OCI-LY7 (cell line): Measurements from ENCODE around the gene RPP25.
A peak's percentile ranks its signal among the peaks of the same experiment; 100 is the strongest.
"Not testable (repeated sequence)": the region's sequence is repeated elsewhere in the genome, so short reads cannot be mapped to it uniquely, and the experiment has no call there.

Source experiments
- CTCF ChIP-seq: fragments of 200-600 bp; sonication (generic); conservative IDR thresholded peaks from 2 replicates; pipeline ENCODE4 v1.5.1; 2014; ENCODE audit warnings: mild to moderate bottlenecking, antibody characterized with exemption, low read length, moderate library complexity, mixed read lengths
- EZH2phosphoT487 ChIP-seq: fragments of 200-600 bp; sonication (generic); IDR thresholded peaks from 2 replicates; pipeline ENCODE4 v1.6.1; 2018; ENCODE audit warnings: low read depth, borderline replicate concordance, mild to moderate bottlenecking, mixed run types, antibody characterized with exemption, low read length, moderate library complexity, mixed read lengths

DNA sequence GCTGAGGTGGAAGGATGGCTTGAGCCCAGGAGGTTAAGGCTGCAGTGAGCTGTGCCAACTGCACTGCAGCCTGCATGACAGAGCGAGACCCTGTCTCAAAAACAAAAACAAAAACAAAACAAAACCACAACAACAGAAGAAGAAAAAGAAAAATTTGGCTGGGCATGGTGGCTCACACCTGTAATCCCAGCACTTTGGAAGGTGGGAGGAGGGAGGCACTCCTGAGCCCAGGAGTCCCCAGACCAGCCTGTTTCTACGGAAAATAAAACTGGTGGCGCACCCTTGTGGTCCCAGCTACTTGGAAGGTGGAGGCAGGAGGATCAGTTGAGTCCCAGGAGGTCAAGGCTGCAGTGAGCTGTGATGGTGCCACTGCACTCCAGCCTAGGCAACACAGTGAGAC lies 21.4 kb downstream of the RPP25 start:
- peak; percentile 36 for TF ChIP-seq CTCF
- not testable (repeated sequence) for TF ChIP-seq EZH2phosphoT487
